ENCODE measurements around the gene ITSN2.
"Not testable (repeated sequence)": the region's sequence is repeated elsewhere in the genome, so short reads cannot be mapped to it uniquely, and the experiment has no call there.

The ITSN2 gene

GRCh38 chr2:24360050-24360962 is at the start of gene ITSN2:
Gene ITSN2, minus strand, starts transcription at chr2:24360536. Its CDS starts 32,454 bp downstream, at chr2:24328082.
- DNase-seq: peak; percentile 61

- DNase-seq: no peak
Observed at GRCh38 chr2:24409171-24409570, 48.8 kb upstream of the ITSN2 start.

GRCh38 chr2:24408704-24409103 is 48.4 kb upstream of the ITSN2 start:
- DNase-seq: not testable (repeated sequence)

- DNase-seq: no peak
Observed at GRCh38 chr2:24404491-24404921, 44.2 kb upstream of the ITSN2 start.

- no peak for DNase-seq
Observed at GRCh38 chr2:24403832-24404212, 43.5 kb upstream of the ITSN2 start.

GRCh38 chr2:24403168-24403831 is 43.0 kb upstream of the ITSN2 start:
- no peak for DNase-seq

GRCh38 chr2:24402242-24403097 is 42.1 kb upstream of the ITSN2 start:
- no peak for DNase-seq

GRCh38 chr2:24400207-24400907 is 40.0 kb upstream of the ITSN2 start:
- no peak for DNase-seq

GRCh38 chr2:24399434-24400206 is 39.3 kb upstream of the ITSN2 start:
- DNase-seq: no peak

- DNase-seq: no peak
Observed at GRCh38 chr2:24394998-24395397, 34.7 kb upstream of the ITSN2 start.

- DNase-seq: no peak
Observed at GRCh38 chr2:24392542-24393059, 32.3 kb upstream of the ITSN2 start.

- no peak for DNase-seq
Observed at GRCh38 chr2:24385366-24385765, 25.0 kb upstream of the ITSN2 start.

- DNase-seq: peak; percentile 14
Observed at GRCh38 chr2:24382363-24383073, 22.2 kb upstream of the ITSN2 start.

GRCh38 chr2:24380820-24381219 is 20.5 kb upstream of the ITSN2 start:
- no peak for DNase-seq

GRCh38 chr2:24375349-24376087 is 15.2 kb upstream of the ITSN2 start:
- no peak for DNase-seq

- DNase-seq: no peak
Observed at GRCh38 chr2:24374301-24374700, 14.0 kb upstream of the ITSN2 start.

- no peak for DNase-seq
Observed at GRCh38 chr2:24372033-24372432, 11.7 kb upstream of the ITSN2 start.

- no peak for DNase-seq
Observed at GRCh38 chr2:24365826-24366225, 5.5 kb upstream of the ITSN2 start.

- no peak for DNase-seq
Observed at GRCh38 chr2:24365051-24365450, 4.7 kb upstream of the ITSN2 start.

- DNase-seq: no peak
Observed at GRCh38 chr2:24363301-24363700, 3.0 kb upstream of the ITSN2 start.
